Parathyroid adenoma (tissue), 2 donors: ENCODE measurements around the gene RALGAPB.

Experiments
- H2AFZ ChIP-seq: fragments of 300-600 bp; sonication (generic); one replicate; pipeline ENCODE4 v1.7.0; 2017; ENCODE audit warnings: antibody characterized with exemption, mild to moderate bottlenecking
- H3K27ac ChIP-seq: fragments of 300-600 bp; sonication (generic); one replicate; pipeline ENCODE4 v1.7.0; 2017
- H3K27me3 ChIP-seq: fragments of 300-600 bp; sonication (generic); one replicate; pipeline ENCODE4 v1.7.0; 2017; ENCODE audit warnings: low read length; ENCODE audit not compliant: control insufficient read depth, insufficient read depth
- H3K36me3 ChIP-seq: fragments of 300-600 bp; sonication (generic); one replicate; pipeline ENCODE4 v1.7.0; 2017; ENCODE audit warnings: low read length; ENCODE audit not compliant: control insufficient read depth, insufficient read depth
- H3K4me1 ChIP-seq: fragments of 300-600 bp; sonication (generic); one replicate; pipeline ENCODE4 v1.7.0; 2017; ENCODE audit warnings: control low read depth
- H3K4me2 ChIP-seq: fragments of 300-600 bp; sonication (generic); one replicate; pipeline ENCODE4 v1.7.0; 2017; ENCODE audit warnings: low read length
- H3K4me3 ChIP-seq: fragments of 300-600 bp; sonication (generic); one replicate; pipeline ENCODE4 v1.7.0; 2017; ENCODE audit warnings: low read depth, low read length
- H3K79me2 ChIP-seq: fragments of 300-600 bp; sonication (generic); one replicate; pipeline ENCODE4 v1.7.0; 2017; ENCODE audit warnings: control low read depth
- H3K9ac ChIP-seq: fragments of 300-600 bp; sonication (generic); one replicate; pipeline ENCODE4 v1.7.0; 2017; ENCODE audit warnings: mild to moderate bottlenecking
- H3K9me3 ChIP-seq: fragments of 300-600 bp; sonication (generic); one replicate; pipeline ENCODE4 v1.7.0; 2017; ENCODE audit warnings: low read length; ENCODE audit not compliant: control insufficient read depth
- TF ChIP-seq, protein P1 (sequence below): fragments of 300-600 bp; sonication (generic); IDR thresholded peaks from one replicate; pipeline ENCODE4 v1.7.0; 2017; ENCODE audit warnings: antibody characterized with exemption, mild to moderate bottlenecking
- donor health status: primary hyperparathyroidism.

RALGAPB gene

DNA sequence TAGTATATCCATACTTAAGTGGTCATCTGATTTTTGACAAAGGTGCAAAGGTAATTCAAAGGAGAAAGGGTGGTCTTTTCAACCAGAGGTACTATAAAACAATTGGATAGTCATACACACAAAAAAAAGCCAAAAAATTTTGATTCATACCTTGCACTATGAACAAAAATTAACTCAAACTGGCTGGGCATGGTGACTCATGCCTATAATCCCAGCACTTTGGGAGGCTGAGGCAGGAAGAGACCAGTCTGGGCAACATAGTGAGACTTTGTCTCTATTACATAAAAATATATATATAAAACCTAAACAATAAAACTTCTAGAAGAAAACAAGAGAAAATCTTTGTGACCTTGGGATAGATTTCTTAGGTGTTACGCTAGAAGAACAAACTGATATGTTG is 64.5 kb downstream of the RALGAPB start:
- Histone ChIP-seq H3K27ac (no peak overlapping the region), H3K79me2 (peaks cover 2% of the 10 kb centered on the region), H3K4me2 (no peak overlapping the region), H3K4me1 (no peaks in the 10 kb centered on the region), H3K9ac (no peak overlapping the region), H3K9me3 (no peaks in the 10 kb centered on the region), H3K27me3 (no peaks in the 10 kb centered on the region), H2AFZ (no peak overlapping the region), H3K4me3 (no peak overlapping the region), H3K36me3 (no peaks in the 10 kb centered on the region)
- TF ChIP-seq, protein P1, sequence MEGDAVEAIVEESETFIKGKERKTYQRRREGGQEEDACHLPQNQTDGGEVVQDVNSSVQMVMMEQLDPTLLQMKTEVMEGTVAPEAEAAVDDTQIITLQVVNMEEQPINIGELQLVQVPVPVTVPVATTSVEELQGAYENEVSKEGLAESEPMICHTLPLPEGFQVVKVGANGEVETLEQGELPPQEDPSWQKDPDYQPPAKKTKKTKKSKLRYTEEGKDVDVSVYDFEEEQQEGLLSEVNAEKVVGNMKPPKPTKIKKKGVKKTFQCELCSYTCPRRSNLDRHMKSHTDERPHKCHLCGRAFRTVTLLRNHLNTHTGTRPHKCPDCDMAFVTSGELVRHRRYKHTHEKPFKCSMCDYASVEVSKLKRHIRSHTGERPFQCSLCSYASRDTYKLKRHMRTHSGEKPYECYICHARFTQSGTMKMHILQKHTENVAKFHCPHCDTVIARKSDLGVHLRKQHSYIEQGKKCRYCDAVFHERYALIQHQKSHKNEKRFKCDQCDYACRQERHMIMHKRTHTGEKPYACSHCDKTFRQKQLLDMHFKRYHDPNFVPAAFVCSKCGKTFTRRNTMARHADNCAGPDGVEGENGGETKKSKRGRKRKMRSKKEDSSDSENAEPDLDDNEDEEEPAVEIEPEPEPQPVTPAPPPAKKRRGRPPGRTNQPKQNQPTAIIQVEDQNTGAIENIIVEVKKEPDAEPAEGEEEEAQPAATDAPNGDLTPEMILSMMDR, result no peak

DNA sequence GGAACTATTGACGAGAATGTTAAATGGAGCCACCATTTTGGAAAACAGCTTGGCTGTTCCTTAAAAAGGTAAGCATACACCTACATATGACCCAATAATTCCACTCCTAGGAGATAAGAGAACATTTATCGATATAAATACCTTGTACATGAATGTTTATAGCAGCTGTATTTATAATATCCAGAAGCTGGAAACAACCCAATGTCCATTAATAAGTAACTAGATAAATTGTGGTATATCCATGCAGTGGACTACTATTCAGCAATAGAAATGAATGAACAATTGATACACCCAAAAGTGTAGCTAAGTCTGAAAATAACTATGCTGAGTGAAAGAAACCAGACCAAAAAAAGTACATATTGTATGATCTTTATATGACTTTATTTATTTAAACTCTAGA is 66.1 kb downstream of the RALGAPB start:
- Histone ChIP-seq H3K9ac (no peak overlapping the region), H3K36me3 (no peaks in the 10 kb centered on the region), H3K4me1 (no peaks in the 10 kb centered on the region), H3K4me2 (no peak overlapping the region), H3K27me3 (no peaks in the 10 kb centered on the region), H2AFZ (no peak overlapping the region), H3K9me3 (no peaks in the 10 kb centered on the region), H3K79me2 (peaks cover 2% of the 10 kb centered on the region), H3K4me3 (no peak overlapping the region), H3K27ac (no peak overlapping the region)
- TF ChIP-seq, protein P1, result no peak

DNA sequence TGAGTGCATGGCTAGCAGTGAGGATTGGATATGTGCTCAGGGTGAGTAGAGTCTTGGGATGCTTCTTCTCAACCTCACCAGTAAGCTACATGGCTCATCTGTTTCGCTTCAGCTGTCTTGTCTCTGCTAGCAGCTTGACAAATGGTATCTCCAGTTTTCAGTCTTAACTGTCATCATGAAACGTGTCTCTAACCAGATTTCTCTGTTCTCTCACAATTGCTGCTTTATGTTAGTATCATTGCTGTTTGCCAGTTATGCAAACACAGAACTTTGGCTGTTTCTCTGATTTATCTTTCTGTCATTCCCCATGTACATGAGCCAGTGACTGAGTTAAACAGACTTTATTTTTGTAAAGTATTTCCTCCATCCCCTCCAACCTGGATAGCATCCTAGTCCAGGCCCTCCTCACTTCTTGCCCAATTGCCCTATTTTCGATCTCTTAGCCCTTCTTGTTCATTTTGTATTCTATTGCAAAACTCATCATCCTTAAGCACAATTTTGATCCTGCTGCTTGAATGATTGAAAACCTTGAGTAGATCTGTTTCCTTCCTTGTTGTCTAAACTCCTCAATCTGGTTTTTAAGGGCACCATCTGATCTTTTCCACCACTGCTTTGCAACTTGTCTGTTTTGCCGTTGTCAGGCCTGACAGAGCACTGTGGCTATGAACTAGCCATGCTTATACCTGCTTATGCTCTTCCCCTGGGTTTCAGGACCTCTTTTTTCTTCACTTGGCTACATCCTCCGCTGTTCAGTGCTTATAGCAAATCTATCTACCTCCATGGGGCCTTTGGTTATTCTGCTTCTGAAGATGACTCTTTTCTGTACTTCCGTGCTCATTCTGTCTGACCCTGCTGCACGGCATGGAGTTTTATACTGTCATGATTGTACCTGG is 70.6 kb downstream of the RALGAPB start:
- Histone ChIP-seq H3K9me3 (no peaks in the 10 kb centered on the region), H3K4me2 (no peak overlapping the region), H3K79me2 (peaks cover 2% of the 10 kb centered on the region), H2AFZ (no peak overlapping the region), H3K4me1 (peaks cover 4% of the 10 kb centered on the region), H3K36me3 (no peaks in the 10 kb centered on the region), H3K27ac (no peak overlapping the region), H3K4me3 (no peak overlapping the region), H3K27me3 (no peaks in the 10 kb centered on the region), H3K9ac (no peak overlapping the region)
- TF ChIP-seq, protein P1, result no peak

DNA sequence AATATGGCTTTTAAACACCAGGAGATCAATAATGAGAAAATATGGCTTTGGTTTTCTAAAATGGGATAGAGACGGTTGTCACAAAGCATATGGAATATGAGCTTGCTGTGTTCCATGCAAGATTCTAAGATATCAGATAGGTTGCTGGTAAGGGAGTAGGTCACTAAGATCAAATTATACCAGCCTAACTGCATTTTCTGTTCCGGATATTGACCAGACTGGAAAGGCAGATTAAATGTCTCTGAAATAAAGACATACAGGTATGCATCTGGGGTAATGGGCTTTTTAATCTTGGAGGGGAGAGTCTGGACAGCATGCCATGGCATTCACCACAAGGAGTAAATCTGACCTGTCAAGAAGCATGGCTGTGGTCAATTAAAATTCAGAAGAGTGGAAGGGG is 73.1 kb downstream of the RALGAPB start:
- TF ChIP-seq, protein P1, result no peak
- H3K4me2 ChIP-seq, result no peak overlapping the region
- H3K9ac ChIP-seq, result no peak overlapping the region
- no peaks in the 10 kb centered on the region for H3K36me3 ChIP-seq
- peaks cover 4% of the 10 kb centered on the region for H3K4me1 ChIP-seq
- H3K27me3 ChIP-seq, result no peaks in the 10 kb centered on the region
- H2AFZ ChIP-seq, result no peak overlapping the region
- peaks cover 2% of the 10 kb centered on the region for H3K79me2 ChIP-seq
- H3K4me3 ChIP-seq, result no peak overlapping the region
- no peak overlapping the region for H3K27ac ChIP-seq
- no peaks in the 10 kb centered on the region for H3K9me3 ChIP-seq
